Subcutaneous adipose tissue (tissue), 4 donors: ENCODE data around the gene RNF13. TPM values are rescaled to one million over a fixed set of nuclear protein-coding genes. Genes with fewer than 3 reads are reported as not detected.

Source experiments
- CTCF ChIP-seq: fragments of 450-650 bp; IDR thresholded peaks from one replicate; pipeline ENCODE4 v1.5.1; 2016; ENCODE audit warnings: low read depth, mild to moderate bottlenecking, control low read depth, antibody characterized with exemption, moderate library complexity
- total RNA-seq, 4 donors: library from RNA; depleted of rRNA; stranded (reverse); fragments of >200 nt; gene quantifications; one replicate each; pipeline ENCODE4 v1.1.0, GENCODE V29; 2016

RNF13 gene
- total RNA-seq, 4 donors from 2014 or later: 81.0 to 188 (median 128) TPM

GRCh38 chr3:149886957-149887356 lies 73.9 kb downstream of the RNF13 start:
- TF ChIP-seq CTCF: no peak

GRCh38 chr3:149891621-149892020 lies 78.6 kb downstream of the RNF13 start:
- no peak for TF ChIP-seq CTCF

- TF ChIP-seq CTCF: no peak
These were observed 79.4 kb downstream of the RNF13 start for GRCh38 chr3:149892371-149892770.

GRCh38 chr3:149894205-149894604 lies 81.2 kb downstream of the RNF13 start:
- TF ChIP-seq CTCF: no peak

- no peak for TF ChIP-seq CTCF
These were observed 82.3 kb downstream of the RNF13 start for GRCh38 chr3:149895339-149895738.

- TF ChIP-seq CTCF: no peak
These were observed 82.8 kb downstream of the RNF13 start for GRCh38 chr3:149895769-149896168.

GRCh38 chr3:149898771-149899170 lies 85.8 kb downstream of the RNF13 start:
- TF ChIP-seq CTCF: no peak

GRCh38 chr3:149900322-149900721 lies 87.3 kb downstream of the RNF13 start:
- no peak for TF ChIP-seq CTCF
